ENCODE results near the gene ANO10.

DNA sequence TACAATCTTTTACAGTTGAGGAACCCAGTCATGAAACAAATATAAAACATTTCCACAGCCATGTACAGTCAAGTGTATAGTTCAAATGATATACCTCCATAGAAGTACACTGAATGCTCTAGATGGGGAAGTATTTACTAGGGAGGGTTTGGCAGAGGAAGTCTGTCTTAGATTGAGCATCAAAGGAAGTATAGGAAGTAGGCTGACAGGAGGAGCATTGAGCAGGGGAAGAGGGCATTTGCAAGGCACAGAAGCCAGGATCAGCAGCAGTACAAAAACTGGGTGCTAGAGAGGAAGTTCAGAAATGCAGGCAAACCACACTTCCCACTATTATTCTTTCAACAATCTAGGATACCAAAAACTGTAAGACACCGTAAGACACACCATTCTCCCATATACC is 122.6 kb downstream of the ANO10 start:
- no peak for TF ChIP-seq EZH2 (IDR thresholded peaks at IDR 0.05; ENCODE audit: low read depth)
- TF ChIP-seq, protein P1, sequence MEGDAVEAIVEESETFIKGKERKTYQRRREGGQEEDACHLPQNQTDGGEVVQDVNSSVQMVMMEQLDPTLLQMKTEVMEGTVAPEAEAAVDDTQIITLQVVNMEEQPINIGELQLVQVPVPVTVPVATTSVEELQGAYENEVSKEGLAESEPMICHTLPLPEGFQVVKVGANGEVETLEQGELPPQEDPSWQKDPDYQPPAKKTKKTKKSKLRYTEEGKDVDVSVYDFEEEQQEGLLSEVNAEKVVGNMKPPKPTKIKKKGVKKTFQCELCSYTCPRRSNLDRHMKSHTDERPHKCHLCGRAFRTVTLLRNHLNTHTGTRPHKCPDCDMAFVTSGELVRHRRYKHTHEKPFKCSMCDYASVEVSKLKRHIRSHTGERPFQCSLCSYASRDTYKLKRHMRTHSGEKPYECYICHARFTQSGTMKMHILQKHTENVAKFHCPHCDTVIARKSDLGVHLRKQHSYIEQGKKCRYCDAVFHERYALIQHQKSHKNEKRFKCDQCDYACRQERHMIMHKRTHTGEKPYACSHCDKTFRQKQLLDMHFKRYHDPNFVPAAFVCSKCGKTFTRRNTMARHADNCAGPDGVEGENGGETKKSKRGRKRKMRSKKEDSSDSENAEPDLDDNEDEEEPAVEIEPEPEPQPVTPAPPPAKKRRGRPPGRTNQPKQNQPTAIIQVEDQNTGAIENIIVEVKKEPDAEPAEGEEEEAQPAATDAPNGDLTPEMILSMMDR (conservative IDR thresholded peaks at IDR 0.05) = no peak

Data from PC-9 (cell line).